ENCODE measurements around the gene RUNX2. TPM values are rescaled to one million over a fixed set of nuclear protein-coding genes. Genes with fewer than 3 reads are reported as not detected.

Gene RUNX2
- total RNA-seq, 1 experiment from 2014 or later: 9.3 TPM

GRCh38 chr6:45599053-45599452 lies 270.9 kb downstream of the RUNX2 start:
- BruUV-seq (replicated peaks): no TSS peak
- no peak overlapping the region for H3K4me3 Mint-ChIP-seq (ENCODE audit: unreplicated experiment)
- H3K9me3 Mint-ChIP-seq (ENCODE audit: unreplicated experiment): peaks cover 7% of the 10 kb centered on the region

GRCh38 chr6:45605971-45606370 lies 277.8 kb downstream of the RUNX2 start:
- DNase-seq (ENCODE audit: unreplicated experiment): no peak
- no peak overlapping the region for H3K27ac Mint-ChIP-seq (ENCODE audit: low read depth, unreplicated experiment)
- no peaks in the 10 kb centered on the region for H3K9me3 Mint-ChIP-seq (ENCODE audit: unreplicated experiment)
- no peaks in the 10 kb centered on the region for H3K27me3 Mint-ChIP-seq (ENCODE audit: insufficient read depth, unreplicated experiment)
- ChIA-PET POLR2A (interaction anchor here (0.7 to 1.0 kb wide), 2 partner anchors 15 to 1319 kb away, joined by 3 read pairs; no protein-coding TSS in a partner anchor), CTCF (interaction anchor here (0.7 to 1.0 kb wide), 2 partner anchors 11 to 184 kb away, joined by 3 to 5 read pairs; no protein-coding TSS in a partner anchor)
- TF ChIP-seq CTCF (IDR thresholded peaks at IDR 0.05; ENCODE audit: unreplicated experiment): no peak
- intact Hi-C loops (cut with micrococcal nuclease): no loop called here
- no TSS peak for BruUV-seq (replicated peaks)
- H3K4me3 Mint-ChIP-seq (ENCODE audit: unreplicated experiment): no peak overlapping the region
- no peaks in the 10 kb centered on the region for H3K36me3 Mint-ChIP-seq (ENCODE audit: insufficient read depth, unreplicated experiment)
- peaks cover 25% of the 10 kb centered on the region for H3K4me1 Mint-ChIP-seq (ENCODE audit: insufficient read depth, unreplicated experiment)

More at GRCh38 chr6:45599053-45599452, 270.9 kb downstream of the RUNX2 start:
- no peaks in the 10 kb centered on the region for H3K4me1 Mint-ChIP-seq (ENCODE audit: insufficient read depth, unreplicated experiment)
- H3K36me3 Mint-ChIP-seq (ENCODE audit: insufficient read depth, unreplicated experiment): no peaks in the 10 kb centered on the region
- ChIA-PET CTCF (no interaction called here), POLR2A (no interaction called here)
- peak; percentile 42 for DNase-seq (ENCODE audit: unreplicated experiment)
- no peak overlapping the region for H3K27ac Mint-ChIP-seq (ENCODE audit: low read depth, unreplicated experiment)
- intact Hi-C loops (cut with micrococcal nuclease): no loop called here
- H3K27me3 Mint-ChIP-seq (ENCODE audit: insufficient read depth, unreplicated experiment): no peaks in the 10 kb centered on the region
- TF ChIP-seq CTCF (IDR thresholded peaks at IDR 0.05; ENCODE audit: unreplicated experiment): no peak

- BruUV-seq (replicated peaks): no TSS peak
- DNase-seq (ENCODE audit: unreplicated experiment): no peak
- no peaks in the 10 kb centered on the region for H3K9me3 Mint-ChIP-seq (ENCODE audit: unreplicated experiment)
- peaks cover 25% of the 10 kb centered on the region for H3K4me1 Mint-ChIP-seq (ENCODE audit: insufficient read depth, unreplicated experiment)
- ChIA-PET CTCF (interaction anchor here (1.0 kb wide), 1 partner anchor 185 kb away, joined by 3 read pairs; no protein-coding TSS in a partner anchor), POLR2A (interaction anchor here (1.0 kb wide), 1 partner anchor 16 kb away, joined by 3 read pairs; no protein-coding TSS in a partner anchor)
- intact Hi-C loops (cut with micrococcal nuclease): no loop called here
- no peaks in the 10 kb centered on the region for H3K27me3 Mint-ChIP-seq (ENCODE audit: insufficient read depth, unreplicated experiment)
- H3K27ac Mint-ChIP-seq (ENCODE audit: low read depth, unreplicated experiment): no peak overlapping the region
- no peak overlapping the region for H3K4me3 Mint-ChIP-seq (ENCODE audit: unreplicated experiment)
- no peaks in the 10 kb centered on the region for H3K36me3 Mint-ChIP-seq (ENCODE audit: insufficient read depth, unreplicated experiment)
- no peak for TF ChIP-seq CTCF (IDR thresholded peaks at IDR 0.05; ENCODE audit: unreplicated experiment)
Observed at GRCh38 chr6:45606831-45607400, 278.8 kb downstream of the RUNX2 start.

GRCh38 chr6:45607798-45608197 lies 279.7 kb downstream of the RUNX2 start:
- no TSS peak for BruUV-seq (replicated peaks)
- peaks cover 25% of the 10 kb centered on the region for H3K4me1 Mint-ChIP-seq (ENCODE audit: insufficient read depth, unreplicated experiment)
- POLR2A ChIA-PET: no interaction called here
- no peaks in the 10 kb centered on the region for H3K27me3 Mint-ChIP-seq (ENCODE audit: insufficient read depth, unreplicated experiment)
- peak overlapping the region; percentile 67 for H3K27ac Mint-ChIP-seq (ENCODE audit: low read depth, unreplicated experiment)
- no peaks in the 10 kb centered on the region for H3K36me3 Mint-ChIP-seq (ENCODE audit: insufficient read depth, unreplicated experiment)
- intact Hi-C loops (cut with micrococcal nuclease): no loop called here
- DNase-seq (ENCODE audit: unreplicated experiment): peak; percentile 58
- no peak for TF ChIP-seq CTCF (IDR thresholded peaks at IDR 0.05; ENCODE audit: unreplicated experiment)
- H3K4me3 Mint-ChIP-seq (ENCODE audit: unreplicated experiment): no peak overlapping the region
- CTCF ChIA-PET: no interaction called here
- H3K9me3 Mint-ChIP-seq (ENCODE audit: unreplicated experiment): no peaks in the 10 kb centered on the region
